Testis (tissue), 2 donors: ENCODE measurements around the gene GNAS-AS1.

Experiments used
- CTCF ChIP-seq, 3 experiments: fragments of 450-650 bp in 2 of 3; fragments of 200-600 bp in 1 of 3; sonication (generic) in 1 of 3; IDR thresholded peaks; one replicate each; pipeline ENCODE4 v1.5.1; 2016 to 2019; ENCODE audit warnings: antibody characterized with exemption in 3 of 3, mild to moderate bottlenecking in 2 of 3, moderate library complexity in 1 of 3
- POLR2A ChIP-seq: fragments of 450-650 bp; IDR thresholded peaks from one replicate; pipeline ENCODE4 v1.6.1; 2017; ENCODE audit warnings: antibody characterized with exemption, mild to moderate bottlenecking, moderate library complexity

GRCh38 chr20:58875111-58875510, 24.4 kb upstream of the GNAS-AS1 start:
- no peak for TF ChIP-seq CTCF (IDR thresholded peaks at IDR 0.05)
- TF ChIP-seq POLR2A, result no peak
